WI38 (cell line): ENCODE measurements around the gene UGT3A2.
"Not testable (repeated sequence)": the region's sequence is repeated elsewhere in the genome, so short reads cannot be mapped to it uniquely, and the experiment has no call there.

ENCODE experiments used
- H3K4me3 ChIP-seq: 2 replicates; pipeline ENCODE4 v1.5.1; 2011; ENCODE audit warnings: low read depth, mild to moderate bottlenecking, control low read depth, low read length
- TF ChIP-seq, protein P1 (sequence below): IDR thresholded peaks from 2 replicates; pipeline ENCODE4 v1.5.1; 2012; ENCODE audit warnings: low read depth, mild to moderate bottlenecking, control low read depth, low read length

UGT3A2 gene

GRCh38 chr5:36027711-36028110 lies 39.0 kb downstream of the UGT3A2 start:
- TF ChIP-seq, protein P1, sequence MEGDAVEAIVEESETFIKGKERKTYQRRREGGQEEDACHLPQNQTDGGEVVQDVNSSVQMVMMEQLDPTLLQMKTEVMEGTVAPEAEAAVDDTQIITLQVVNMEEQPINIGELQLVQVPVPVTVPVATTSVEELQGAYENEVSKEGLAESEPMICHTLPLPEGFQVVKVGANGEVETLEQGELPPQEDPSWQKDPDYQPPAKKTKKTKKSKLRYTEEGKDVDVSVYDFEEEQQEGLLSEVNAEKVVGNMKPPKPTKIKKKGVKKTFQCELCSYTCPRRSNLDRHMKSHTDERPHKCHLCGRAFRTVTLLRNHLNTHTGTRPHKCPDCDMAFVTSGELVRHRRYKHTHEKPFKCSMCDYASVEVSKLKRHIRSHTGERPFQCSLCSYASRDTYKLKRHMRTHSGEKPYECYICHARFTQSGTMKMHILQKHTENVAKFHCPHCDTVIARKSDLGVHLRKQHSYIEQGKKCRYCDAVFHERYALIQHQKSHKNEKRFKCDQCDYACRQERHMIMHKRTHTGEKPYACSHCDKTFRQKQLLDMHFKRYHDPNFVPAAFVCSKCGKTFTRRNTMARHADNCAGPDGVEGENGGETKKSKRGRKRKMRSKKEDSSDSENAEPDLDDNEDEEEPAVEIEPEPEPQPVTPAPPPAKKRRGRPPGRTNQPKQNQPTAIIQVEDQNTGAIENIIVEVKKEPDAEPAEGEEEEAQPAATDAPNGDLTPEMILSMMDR: no peak
- no peak overlapping the region for H3K4me3 ChIP-seq

- TF ChIP-seq, protein P1: no peak
- H3K4me3 ChIP-seq: no peak overlapping the region
Measured at GRCh38 chr5:36026706-36027465, 39.8 kb downstream of the UGT3A2 start.

- not testable (repeated sequence) for H3K4me3 ChIP-seq
Measured at GRCh38 chr5:36022246-36022645, 44.4 kb downstream of the UGT3A2 start.

DNA sequence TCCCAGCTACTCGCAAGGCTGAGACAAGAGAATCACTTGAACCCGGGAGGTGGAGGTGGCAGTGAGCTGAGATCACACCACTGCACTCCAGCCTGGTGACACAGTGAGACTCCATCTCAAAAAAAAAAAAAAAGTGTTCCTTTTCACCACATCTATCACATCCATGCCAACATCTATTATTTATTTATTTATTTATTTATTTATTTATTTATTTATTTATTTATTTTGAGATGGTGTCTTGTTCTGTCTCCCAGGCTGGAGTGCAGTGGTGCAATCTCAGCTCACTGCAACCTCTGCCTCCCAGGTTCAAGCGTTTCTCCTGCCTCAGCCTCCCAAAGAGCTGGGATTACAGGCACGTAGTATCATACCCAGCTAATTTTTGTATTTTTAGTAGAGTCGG lies 47.1 kb downstream of the UGT3A2 start:
- not testable (repeated sequence) for H3K4me3 ChIP-seq

GRCh38 chr5:36017622-36018021 lies 49.1 kb downstream of the UGT3A2 start:
- TF ChIP-seq, protein P1: no peak
- H3K4me3 ChIP-seq: no peak overlapping the region

DNA sequence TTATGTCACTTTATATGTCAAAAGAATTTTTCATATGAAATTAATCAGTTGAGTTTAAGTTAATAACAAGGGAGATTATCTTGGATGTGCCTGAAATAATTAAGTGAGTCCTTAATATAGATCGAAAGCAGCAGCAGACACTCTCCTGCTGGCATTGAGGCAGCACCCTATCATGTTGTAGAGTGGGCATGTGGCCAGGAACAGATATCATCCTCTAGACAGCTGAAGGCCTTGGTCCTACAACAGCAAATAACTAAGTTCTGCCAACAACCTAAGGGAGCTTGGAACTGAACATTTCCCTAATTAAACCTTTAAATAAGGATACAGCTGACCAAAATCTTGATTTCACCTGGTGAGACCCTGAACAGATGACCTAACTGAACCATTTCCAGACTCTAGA lies 49.7 kb downstream of the UGT3A2 start:
- no peak overlapping the region for H3K4me3 ChIP-seq
- TF ChIP-seq, protein P1: no peak

DNA sequence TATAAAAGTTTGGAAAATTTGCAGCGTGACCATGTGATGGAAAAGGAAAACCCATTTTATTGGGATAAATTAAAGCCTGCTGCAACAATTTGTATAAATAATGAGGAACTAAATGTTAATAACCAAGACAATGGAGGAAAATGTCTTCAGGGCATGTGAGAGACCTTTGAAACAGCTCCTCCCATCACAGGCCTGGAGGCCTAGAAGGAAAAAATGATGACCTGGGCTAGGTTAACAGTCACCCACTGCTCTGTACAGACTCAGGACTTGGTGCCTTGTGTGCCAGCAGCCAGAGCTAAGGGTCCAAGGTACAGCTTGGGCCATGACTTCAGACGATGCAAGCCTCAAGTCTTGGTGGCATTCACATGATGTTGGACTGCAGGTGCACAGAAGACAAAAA lies 53.5 kb downstream of the UGT3A2 start:
- H3K4me3 ChIP-seq: no peak overlapping the region
- TF ChIP-seq, protein P1: no peak

- TF ChIP-seq, protein P1: no peak
- no peak overlapping the region for H3K4me3 ChIP-seq
Measured at GRCh38 chr5:36009698-36010097, 57.0 kb downstream of the UGT3A2 start.
